Naive thymus-derived CD4-positive, alpha-beta T cell (primary cell): ENCODE results near the gene CENPP. TPM values are rescaled to one million over a fixed set of nuclear protein-coding genes. Genes with fewer than 3 reads are reported as not detected.

ENCODE experiments used
- ATAC-seq: fragments of 150-1000 bp; cut with Tn5 transposase; 2 replicates; pipeline ENCODE4 v1.10.0; 2021; ENCODE audit warnings: mild to moderate bottlenecking, moderate library complexity
- CTCF ChIA-PET: fragments of 350-600 bp; sonication (Branson Sonifier 250); formaldehyde crosslinking; loops from one replicate; lab custom pipeline; 2021; ENCODE audit warnings: antibody characterized with exemption; lab: Charles Lee
- POLR2A ChIA-PET: fragments of 350-600 bp; sonication (Branson Sonifier 250); formaldehyde crosslinking; loops from one replicate; lab custom pipeline; 2021; ENCODE audit warnings: antibody characterized with exemption, inconsistent platforms; lab: Charles Lee
- DNase-seq, 9 donors: peaks; one replicate each; pipeline versions ENCODE4 v3.0.0 to v3.0.0-alpha.2; 2020 to 2022; ENCODE audit warnings: mixed read lengths in 1 of 9
- H3K27ac ChIP-seq: one replicate; pipeline ENCODE4 v1.7.0; 2013; ENCODE audit warnings: mild to moderate bottlenecking, low read depth, low read length, moderate library complexity
- H3K27me3 ChIP-seq, 2 donors: one replicate each; pipeline ENCODE4 v1.7.0; 2013; ENCODE audit warnings: low read length in 2 of 2, mild to moderate bottlenecking in 2 of 2, moderate library complexity in 2 of 2; ENCODE audit not compliant: control insufficient read depth in 2 of 2, insufficient read depth in 2 of 2
- H3K36me3 ChIP-seq, 3 experiments: 1 replicate in 2 of 3; 2 replicates in 1 of 3; pipeline ENCODE4 v1.7.0; 2013; ENCODE audit warnings: low read length in 3 of 3, mild to moderate bottlenecking in 3 of 3, moderate library complexity in 1 of 3; ENCODE audit not compliant: insufficient read depth in 3 of 3, control insufficient read depth in 2 of 3
- H3K4me1 ChIP-seq, 2 donors: one replicate each; pipeline ENCODE4 v1.7.0; 2013; ENCODE audit warnings: low read length in 2 of 2, mild to moderate bottlenecking in 2 of 2, moderate library complexity in 1 of 2; ENCODE audit not compliant: control insufficient read depth in 2 of 2, insufficient read depth in 2 of 2
- H3K4me3 ChIP-seq: 2 replicates; pipeline ENCODE4 v1.7.0; 2013; ENCODE audit warnings: mild to moderate bottlenecking, low read length
- H3K9me3 ChIP-seq, 3 experiments: 1 replicate in 2 of 3; 2 replicates in 1 of 3; pipeline ENCODE4 v1.7.0; 2013; ENCODE audit warnings: low read length in 3 of 3; ENCODE audit not compliant: control insufficient read depth in 2 of 3
- H3K27ac Mint-ChIP-seq, 9 donors: one replicate each; pipeline ENCODE4 v1.8.0; 2020 to 2022; ENCODE audit warnings: mixed read lengths in 9 of 9, mild to moderate bottlenecking in 8 of 9, moderate library complexity in 5 of 9, inconsistent platforms in 2 of 9
- H3K27me3 Mint-ChIP-seq, 5 donors: one replicate each; pipeline ENCODE4 v1.8.0; 2021 to 2022; ENCODE audit warnings: mixed read lengths in 5 of 5, mild to moderate bottlenecking in 1 of 5
- H3K36me3 Mint-ChIP-seq, 5 donors: one replicate each; pipeline ENCODE4 v1.8.0; 2020 to 2022; ENCODE audit warnings: mixed read lengths in 5 of 5, mild to moderate bottlenecking in 3 of 5, inconsistent platforms in 1 of 5
- H3K4me1 Mint-ChIP-seq, 7 donors: one replicate each; pipeline ENCODE4 v1.8.0; 2020 to 2022; ENCODE audit warnings: mixed read lengths in 7 of 7, mild to moderate bottlenecking in 3 of 7, inconsistent platforms in 1 of 7
- H3K4me3 Mint-ChIP-seq, 10 donors: one replicate each; pipeline ENCODE4 v1.8.0; 2020 to 2022; ENCODE audit warnings: mild to moderate bottlenecking in 10 of 10, mixed read lengths in 10 of 10, moderate library complexity in 6 of 10, inconsistent platforms in 2 of 10
- H3K9me3 Mint-ChIP-seq, 11 donors: one replicate each; pipeline ENCODE4 v1.8.0; 2020 to 2022; ENCODE audit warnings: mixed read lengths in 11 of 11, mild to moderate bottlenecking in 4 of 11, inconsistent platforms in 1 of 11, moderate library complexity in 1 of 11
- intact Hi-C, 2 donors: fragments of 100-400 bp; cut with micrococcal nuclease; formaldehyde crosslinking; loops; one replicate each; pipeline ENCODE4 v1.15.1; 2023
- polyA plus RNA-seq, 2 donors: library from polyadenylated mRNA; unstranded; fragments of 300-500 nt; fragmentation: Illumina TruSeq; gene quantifications; one replicate each; pipeline ENCODE4 v1.2.3, GENCODE V29; 2021
- total RNA-seq, 6 experiments: library from RNA in 5 of 6; stranded (reverse) in 5 of 6; gene quantifications; 1 replicate in 5 of 6; 2 replicates in 1 of 6; pipeline ENCODE4 v1.2.3 and lab custom pipeline; 2021 to 2026

Gene CENPP
- total and polyA plus RNA-seq, 7 experiments from 2014 or later: 1.2 to 24.3 (median 3.8) TPM

DNA sequence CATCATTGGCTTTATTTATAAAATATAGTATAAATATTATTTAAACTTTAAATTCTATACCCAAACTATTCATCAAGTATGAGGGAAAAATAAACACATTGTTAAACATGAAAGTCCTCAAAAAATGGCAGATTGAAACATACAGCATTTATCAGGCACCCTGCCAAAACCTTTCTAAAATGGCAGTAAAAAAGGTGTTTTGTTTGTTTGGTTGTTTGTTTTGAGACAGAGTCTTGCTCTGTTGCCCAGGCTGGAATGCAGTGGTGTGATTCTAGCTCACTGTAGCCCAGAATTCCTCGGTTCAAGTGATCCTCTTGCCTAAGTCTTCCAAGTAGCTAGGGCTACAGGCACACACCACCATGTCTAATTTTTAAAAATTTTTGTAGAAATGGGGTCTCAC is 270.2 kb downstream of the CENPP start:
- DNase-seq: no peak
- ChIA-PET CTCF (no interaction called here), POLR2A (no interaction called here)
- Mint-ChIP-seq H3K4me3 (no peak overlapping the region), H3K36me3 (no peaks in the 10 kb centered on the region), H3K4me1 (peaks cover 0 to 2% (median 0%) of the 10 kb centered on the region in 7 donors), H3K9me3 (no peaks in the 10 kb centered on the region), H3K27me3 (no peaks in the 10 kb centered on the region), H3K27ac (no peak overlapping the region)
- Histone ChIP-seq H3K36me3 (no peaks in the 10 kb centered on the region), H3K9me3 (no peaks in the 10 kb centered on the region), H3K4me3 (no peak overlapping the region), H3K4me1 (no peaks in the 10 kb centered on the region), H3K27ac (no peak overlapping the region), H3K27me3 (no peaks in the 10 kb centered on the region)
- ATAC-seq: no peak
- intact Hi-C loops: no loop called here

DNA sequence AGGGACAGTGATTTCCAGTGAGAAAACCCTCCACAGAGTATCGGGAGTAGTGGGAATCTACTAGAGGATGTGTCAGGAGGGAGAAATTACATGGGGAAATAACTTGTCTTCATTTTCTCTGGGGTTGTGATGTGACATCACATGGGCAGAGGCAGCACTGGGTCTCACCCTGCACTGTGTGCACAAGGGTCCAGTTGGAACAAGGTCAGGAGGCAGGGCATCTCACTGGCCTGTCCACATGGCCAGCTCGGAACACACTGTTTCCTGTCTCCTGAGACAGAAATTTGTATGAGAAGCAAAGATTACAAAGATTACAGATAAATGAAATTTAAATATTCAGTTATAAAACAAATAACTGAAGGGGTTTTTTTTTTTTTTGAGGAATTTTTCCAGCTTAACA is 272.6 kb downstream of the CENPP start:
- Histone ChIP-seq H3K4me3 (no peak overlapping the region), H3K27ac (no peak overlapping the region), H3K9me3 (peaks cover 0 to 1% (median 0%) of the 10 kb centered on the region in 3 experiments), H3K27me3 (no peaks in the 10 kb centered on the region), H3K4me1 (no peaks in the 10 kb centered on the region), H3K36me3 (no peaks in the 10 kb centered on the region)
- H3K36me3 Mint-ChIP-seq: peaks cover 1 to 7% (median 3%) of the 10 kb centered on the region in 5 donors
- ChIA-PET CTCF (no interaction called here), POLR2A (no interaction called here)
- H3K9me3 Mint-ChIP-seq: peaks cover 0 to 11% (median 5%) of the 10 kb centered on the region in 11 donors
- ATAC-seq: no peak
- peaks cover 0 to 2% (median 0%) of the 10 kb centered on the region in 7 donors for H3K4me1 Mint-ChIP-seq
- H3K4me3 Mint-ChIP-seq: no peak overlapping the region
- H3K27me3 Mint-ChIP-seq: no peaks in the 10 kb centered on the region
- intact Hi-C loops: no loop called here
- H3K27ac Mint-ChIP-seq: no peak overlapping the region
- DNase-seq: no peak

DNA sequence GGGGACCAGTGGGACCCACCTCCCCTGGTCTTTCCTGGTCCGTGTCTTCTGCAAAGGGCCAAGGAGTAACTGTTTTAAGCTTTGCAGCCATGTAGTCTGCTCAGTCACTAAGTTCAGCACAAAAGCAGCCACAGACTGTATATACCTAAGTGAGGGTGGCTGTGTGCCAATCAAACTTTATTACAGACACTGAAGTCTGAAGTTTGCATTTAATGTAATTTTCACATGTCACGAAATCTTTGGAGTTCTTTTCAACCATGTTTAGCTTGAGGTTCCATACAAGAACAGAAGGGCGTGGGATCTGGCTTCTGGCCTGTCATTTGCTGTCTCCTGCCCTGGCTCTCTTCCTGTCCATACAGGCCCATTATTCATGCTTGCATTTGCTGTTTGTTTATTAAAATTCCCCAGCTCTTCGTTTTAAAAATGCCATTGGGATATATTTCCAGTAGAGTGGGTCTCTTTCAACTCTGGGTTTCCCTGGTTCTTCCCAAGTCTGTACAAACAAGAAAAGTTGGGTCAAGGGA is 274.2 kb downstream of the CENPP start:
- no peak overlapping the region for H3K4me3 ChIP-seq
- DNase-seq (no peak), ATAC-seq (no peak)
- H3K4me1 Mint-ChIP-seq: peaks cover 0 to 3% (median 0%) of the 10 kb centered on the region in 7 donors
- ChIA-PET CTCF (no interaction called here), POLR2A (no interaction called here)
- H3K36me3 ChIP-seq: no peaks in the 10 kb centered on the region
- H3K27me3 ChIP-seq: no peaks in the 10 kb centered on the region
- peaks cover 7 to 25% (median 11%) of the 10 kb centered on the region in 11 donors for H3K9me3 Mint-ChIP-seq
- intact Hi-C loops: no loop called here
- no peak overlapping the region for H3K27ac Mint-ChIP-seq
- H3K27me3 Mint-ChIP-seq: no peaks in the 10 kb centered on the region
- no peaks in the 10 kb centered on the region for H3K4me1 ChIP-seq
- peaks cover 0 to 11% (median 0%) of the 10 kb centered on the region in 3 experiments for H3K9me3 ChIP-seq
- H3K27ac ChIP-seq: no peak overlapping the region
- no peak overlapping the region for H3K4me3 Mint-ChIP-seq
- H3K36me3 Mint-ChIP-seq: peaks cover 8 to 15% (median 10%) of the 10 kb centered on the region in 5 donors

- POLR2A ChIA-PET: no interaction called here
Measured at GRCh38 chr9:92600462-92601261, 274.9 kb downstream of the CENPP start.

DNA sequence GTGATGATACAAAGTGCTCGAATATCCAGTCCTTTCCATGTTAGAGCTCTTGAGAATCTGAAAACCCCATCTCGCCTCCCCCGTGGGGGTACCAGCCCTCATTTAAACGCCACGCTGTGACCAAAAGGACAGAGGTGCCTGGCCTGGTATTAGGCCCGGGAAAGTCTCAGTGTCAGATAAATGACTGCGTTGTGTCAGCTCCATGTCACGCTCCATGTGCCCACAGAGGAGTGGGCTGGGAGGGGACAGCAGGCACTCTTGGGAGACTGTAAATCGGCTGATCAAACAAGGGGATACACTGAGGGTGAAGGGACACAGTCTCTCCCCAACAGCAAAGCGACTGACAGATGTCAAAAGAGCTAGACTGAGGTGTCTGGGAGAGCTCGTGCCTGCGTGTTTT is 275.7 kb downstream of the CENPP start:
- peaks cover 9 to 30% (median 11%) of the 10 kb centered on the region in 11 donors for H3K9me3 Mint-ChIP-seq
- ATAC-seq (no peak), DNase-seq (no peak)
- no peaks in the 10 kb centered on the region for H3K4me1 ChIP-seq
- no peak overlapping the region for H3K27ac Mint-ChIP-seq
- POLR2A ChIA-PET: no interaction called here
- no peak overlapping the region for H3K27ac ChIP-seq
- CTCF ChIA-PET: no interaction called here
- no peaks in the 10 kb centered on the region for H3K27me3 ChIP-seq
- H3K4me1 Mint-ChIP-seq: peaks cover 0 to 3% (median 0%) of the 10 kb centered on the region in 7 donors
- H3K4me3 Mint-ChIP-seq: no peak overlapping the region
- intact Hi-C loops: no loop called here
- H3K27me3 Mint-ChIP-seq: no peaks in the 10 kb centered on the region
- no peak overlapping the region for H3K4me3 ChIP-seq
- peaks cover 8 to 15% (median 12%) of the 10 kb centered on the region in 5 donors for H3K36me3 Mint-ChIP-seq
- peaks cover 0 to 15% (median 0%) of the 10 kb centered on the region in 3 experiments for H3K9me3 ChIP-seq
- H3K36me3 ChIP-seq: no peaks in the 10 kb centered on the region

More at GRCh38 chr9:92600462-92601261, 274.9 kb downstream of the CENPP start:
- H3K9me3 ChIP-seq: peaks cover 0 to 15% (median 0%) of the 10 kb centered on the region in 3 experiments
- ATAC-seq (no peak), DNase-seq (no peak)
- H3K4me3 Mint-ChIP-seq: no peak overlapping the region
- H3K36me3 Mint-ChIP-seq: peaks cover 8 to 15% (median 12%) of the 10 kb centered on the region in 5 donors
- intact Hi-C loops: no loop called here
- H3K27me3 ChIP-seq: no peaks in the 10 kb centered on the region
- no peaks in the 10 kb centered on the region for H3K4me1 ChIP-seq
- peaks cover 9 to 30% (median 11%) of the 10 kb centered on the region in 11 donors for H3K9me3 Mint-ChIP-seq
- no peak overlapping the region for H3K27ac Mint-ChIP-seq
- H3K4me1 Mint-ChIP-seq: peaks cover 0 to 3% (median 0%) of the 10 kb centered on the region in 7 donors
- CTCF ChIA-PET: no interaction called here
- H3K4me3 ChIP-seq: no peak overlapping the region
- H3K27ac ChIP-seq: no peak overlapping the region
- no peaks in the 10 kb centered on the region for H3K36me3 ChIP-seq
- H3K27me3 Mint-ChIP-seq: no peaks in the 10 kb centered on the region

- Histone ChIP-seq H3K36me3 (no peaks in the 10 kb centered on the region), H3K4me3 (no peak overlapping the region), H3K9me3 (peaks cover 0 to 15% (median 0%) of the 10 kb centered on the region in 3 experiments), H3K4me1 (no peaks in the 10 kb centered on the region), H3K27ac (no peak overlapping the region), H3K27me3 (no peaks in the 10 kb centered on the region)
- DNase-seq (no peak), ATAC-seq (no peak)
- Mint-ChIP-seq H3K4me3 (no peak overlapping the region), H3K9me3 (peaks cover 9 to 30% (median 11%) of the 10 kb centered on the region in 11 donors), H3K27ac (no peak overlapping the region), H3K4me1 (peaks cover 0 to 3% (median 0%) of the 10 kb centered on the region in 7 donors), H3K27me3 (no peaks in the 10 kb centered on the region), H3K36me3 (peaks cover 8 to 15% (median 12%) of the 10 kb centered on the region in 5 donors)
- intact Hi-C loops: no loop called here
- ChIA-PET CTCF (no interaction called here), POLR2A (no interaction called here)
Measured at GRCh38 chr9:92602413-92602812, 276.7 kb downstream of the CENPP start.
